Measurements from ENCODE around the gene WDR90. TPM values are rescaled to one million over a fixed set of nuclear protein-coding genes. Genes with fewer than 3 reads are reported as not detected.

Gene WDR90
- total and polyA plus RNA-seq, 2 of the 13 experiments (the other 11 are each of a cell fraction or from before 2014, with no cell fraction given), result 14.9 to 28.9 TPM

GRCh38 chr16:671353-672131, 22.4 kb downstream of the WDR90 start:
- in situ Hi-C loops (cut with HindIII; ENCODE audit: extremely low pct_ligation_motif_present, low pct_unique_long_range_greater_than_20kb), result no loop called here
- no TSS peak for BruUV-seq (replicated peaks)

More at GRCh38 chr16:671353-672131, 22.4 kb downstream of the WDR90 start:
- peak; percentile 82 for TF ChIP-seq AGO1 (IDR thresholded peaks at IDR 0.05; ENCODE audit: low read depth, low read length, poor library complexity, severe bottlenecking)
- TF ChIP-seq RXRB (CRISPR knock-in tag; IDR thresholded peaks at IDR 0.05; ENCODE audit: borderline replicate concordance), result no peak
- TF ChIP-seq ZBTB33 (CRISPR knock-in tag; IDR thresholded peaks at IDR 0.05), result peak; percentile 22; the same call in 1 of the 2 replicates
- TF ChIP-seq SOX5 (CRISPR knock-in tag; IDR thresholded peaks at IDR 0.05; ENCODE audit: borderline replicate concordance), result no peak
- TF ChIP-seq RBFOX2 (IDR thresholded peaks at IDR 0.05; ENCODE audit: low read depth, low read length), result peak; percentile 39
- no peak for FAIRE-seq
- Histone ChIP-seq H3K36me3 (replicated peaks in 1 of 2; ENCODE audit: control insufficient read depth in 1 of 2, insufficient read depth in 2 of 2, low read length in 2 of 2) (peaks cover 22 to 42% of the 10 kb centered on the region in 2 experiments; a peak in 4 of 5 replicates), H3K4me3 (replicated peaks in 1 of 3; ENCODE audit: insufficient read depth in 1 of 3, low read depth in 2 of 3, low read length in 3 of 3) (no peak overlapping the region), H2AFZ (ENCODE audit: low read length) (no peak overlapping the region), H3K4me1 (ENCODE audit: insufficient read depth, low read length) (peaks cover 36% of the 10 kb centered on the region), H3K27me3 (ENCODE audit: control insufficient read depth in 1 of 2, insufficient read depth in 2 of 2, low read length in 2 of 2) (no peaks in the 10 kb centered on the region), H3K4me2 (ENCODE audit: low read depth, low read length) (no peak overlapping the region), H3K9ac (ENCODE audit: insufficient read depth, low read depth, low read length) (no peak overlapping the region), H4K20me1 (ENCODE audit: insufficient read depth, low read length) (no peaks in the 10 kb centered on the region), H3K9me3 (ENCODE audit: low read length) (no peaks in the 10 kb centered on the region), H3K79me2 (ENCODE audit: insufficient read depth, low read length) (peaks cover 17% of the 10 kb centered on the region), H3K27ac (ENCODE audit: extremely low read length, insufficient read depth, low read length) (no peak overlapping the region)
- CTCF ChIA-PET (ENCODE audit: low intra/inter-chr PET ratio, low total read pairs), result no interaction called here
- no peak for DNase-seq (ENCODE audit: low spot score)
- ATAC-seq, result no peak
- intact Hi-C loops (cut with micrococcal nuclease; ENCODE audit: unreplicated experiment), result no loop called here
- POLR2A ChIA-PET, result interaction anchor here (0.6 to 0.9 kb wide), 2 partner anchors 24 to 35 kb away, joined by 3 read pairs; partner anchors contain the start of gene METTL26
- WGBS (ENCODE audit: low lambda C conversion rate), result 95% methylated on average over 24 of the region's 40 CpGs
